Epidermal melanocyte (primary cell): ENCODE measurements around the gene SPOCK1.
"Not testable (repeated sequence)": the region's sequence is repeated elsewhere in the genome, so short reads cannot be mapped to it uniquely, and the experiment has no call there.

Experiments used
- DNase-seq: peaks from one replicate; pipeline ENCODE4 v3.0.0; 2011; ENCODE audit warnings: low spot score; ENCODE audit not compliant: insufficient read length

The SPOCK1 gene

DNA sequence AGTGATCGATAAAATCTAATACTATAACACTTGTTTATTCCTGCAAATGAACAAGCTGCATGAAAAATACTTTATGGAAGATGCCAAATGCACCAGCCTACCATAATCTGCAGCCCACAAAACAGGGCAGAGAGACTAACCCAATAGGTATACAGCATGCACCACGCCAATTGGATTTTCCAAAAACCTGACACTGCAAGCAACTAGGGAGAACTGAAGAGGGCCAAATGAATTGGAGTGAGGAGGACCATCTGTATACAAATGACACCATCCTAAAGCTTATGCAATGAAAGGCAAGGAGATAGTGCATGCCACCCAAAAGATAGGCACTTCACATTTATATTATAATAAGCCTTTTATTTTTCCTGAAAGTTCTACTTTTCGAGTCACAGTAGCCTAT is 100.4 kb downstream of the SPOCK1 start:
- no peak for DNase-seq

DNA sequence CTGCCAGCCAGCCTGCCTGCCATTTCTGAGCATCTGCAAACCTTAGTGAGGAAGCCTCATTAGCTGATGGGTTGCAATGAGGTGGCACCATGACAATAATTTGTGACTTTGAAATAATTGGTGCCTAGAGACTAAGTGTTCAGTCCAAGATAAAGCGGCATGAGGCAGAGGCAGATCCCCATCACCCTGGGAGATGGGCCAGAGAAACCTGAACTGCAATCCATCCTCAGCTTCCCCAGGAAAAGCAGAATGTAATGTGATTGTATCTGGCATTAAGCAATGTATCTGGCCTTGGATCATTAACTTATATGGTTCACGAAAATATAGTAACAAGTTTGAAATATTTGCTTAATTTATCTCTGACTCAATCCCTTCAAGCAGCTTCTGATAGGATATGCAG is 101.0 kb downstream of the SPOCK1 start:
- DNase-seq: no peak

DNA sequence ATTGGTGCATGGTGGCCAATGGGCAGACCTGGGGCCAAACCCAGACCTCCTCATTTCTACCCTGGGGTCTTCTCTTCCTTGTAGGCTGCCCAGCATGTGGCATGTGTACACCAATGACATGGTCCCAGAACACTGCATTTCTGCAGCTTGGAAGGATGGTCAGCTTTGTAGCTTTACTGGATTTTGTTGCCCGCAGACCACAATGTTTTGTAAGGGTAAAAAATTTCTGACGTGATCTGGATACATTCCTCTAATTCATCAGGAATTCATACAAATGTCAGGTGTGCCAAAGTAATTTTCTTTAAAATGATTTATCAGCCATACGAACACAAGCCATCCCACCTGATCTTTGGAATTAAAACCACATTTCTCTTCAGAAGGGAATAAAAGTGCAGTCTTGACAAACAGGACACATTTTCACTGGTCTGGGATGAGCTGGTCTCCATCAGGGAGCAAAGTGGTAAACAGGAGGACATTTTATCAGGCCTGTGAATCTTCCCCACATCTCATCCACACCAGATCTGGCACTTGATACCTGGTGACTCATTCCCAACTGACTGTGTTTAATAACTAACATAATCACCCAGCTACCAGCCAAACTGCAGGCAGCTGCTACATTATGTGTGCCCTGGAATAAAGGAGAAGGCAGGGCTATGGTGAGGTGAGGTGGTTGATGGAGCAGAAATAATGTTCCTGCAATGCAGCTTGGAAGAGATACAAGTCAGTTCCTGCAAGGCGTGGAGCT is 103.9 kb downstream of the SPOCK1 start:
- DNase-seq: no peak

DNA sequence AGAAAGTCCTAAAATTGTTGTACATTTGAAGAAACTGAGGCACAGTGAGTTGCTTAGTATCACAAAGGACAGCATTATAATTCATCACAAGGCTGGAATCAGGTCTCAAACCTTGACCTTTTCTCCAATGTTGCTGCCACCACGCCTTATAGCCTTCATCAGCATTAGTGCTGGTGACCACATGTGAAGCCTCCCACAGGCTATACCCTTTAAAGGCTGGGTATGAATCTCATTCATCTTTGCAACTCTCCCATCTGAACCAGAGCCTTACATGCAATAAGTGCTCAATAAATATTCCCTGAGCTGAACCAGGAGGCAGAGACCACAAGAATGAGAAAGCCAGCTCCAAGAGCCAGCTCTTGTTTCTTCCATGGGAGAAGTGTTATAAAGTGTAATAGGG is 104.7 kb downstream of the SPOCK1 start:
- no peak for DNase-seq

DNA sequence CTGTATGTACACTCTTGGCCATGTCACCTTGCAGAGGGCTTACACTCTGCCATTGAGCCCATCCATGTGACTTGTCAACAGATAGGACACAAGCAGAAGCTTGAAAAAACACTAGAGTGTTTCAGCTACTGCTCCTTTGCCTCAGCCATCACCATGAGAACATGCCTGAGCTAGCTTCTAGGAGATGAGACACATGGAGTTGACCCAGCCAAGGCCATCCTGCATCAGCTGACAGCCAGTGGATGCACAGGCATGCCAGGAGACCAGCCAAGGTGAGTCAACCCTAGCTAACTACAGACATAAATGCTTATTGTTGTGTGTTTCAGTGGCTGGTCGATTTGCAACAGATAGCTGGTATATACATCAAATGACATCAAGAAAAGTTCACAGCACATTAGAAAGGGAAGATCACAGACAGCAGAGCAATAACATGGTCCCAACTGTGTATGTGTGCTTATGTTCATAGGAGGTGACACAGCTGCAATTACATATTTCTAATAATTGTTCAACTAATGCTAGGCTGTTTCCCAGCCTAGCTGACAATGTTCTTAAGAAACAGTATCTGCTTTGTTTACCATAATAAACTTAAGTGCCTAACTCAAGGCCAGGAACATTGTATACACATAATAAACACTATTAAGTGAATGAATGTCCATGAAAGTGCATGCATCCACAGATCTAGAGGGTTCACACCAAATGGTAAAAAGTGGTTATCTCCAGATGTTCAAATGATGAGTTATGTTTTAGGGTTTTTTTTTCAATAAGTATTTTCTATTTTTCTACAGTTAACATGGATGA is 105.7 kb downstream of the SPOCK1 start:
- DNase-seq: no peak

DNA sequence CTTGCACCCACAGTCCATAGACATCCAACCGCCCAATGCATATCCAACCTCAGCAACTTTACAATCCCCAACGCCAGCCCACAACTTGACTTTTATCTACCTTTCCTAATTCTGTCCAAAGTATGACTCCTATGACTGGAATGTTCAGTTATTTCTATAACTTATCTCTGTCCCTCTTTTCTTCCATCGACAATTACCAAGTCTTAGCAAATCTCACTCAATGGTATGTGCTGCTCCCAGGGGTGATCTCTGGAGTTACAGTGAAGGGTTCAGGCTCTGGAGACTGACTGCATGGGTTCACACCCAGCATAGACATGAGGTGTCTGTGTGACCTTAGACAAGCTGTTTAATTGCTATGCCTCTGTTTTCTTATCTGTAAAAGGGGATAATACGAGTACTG is 106.9 kb downstream of the SPOCK1 start:
- no peak for DNase-seq

DNA sequence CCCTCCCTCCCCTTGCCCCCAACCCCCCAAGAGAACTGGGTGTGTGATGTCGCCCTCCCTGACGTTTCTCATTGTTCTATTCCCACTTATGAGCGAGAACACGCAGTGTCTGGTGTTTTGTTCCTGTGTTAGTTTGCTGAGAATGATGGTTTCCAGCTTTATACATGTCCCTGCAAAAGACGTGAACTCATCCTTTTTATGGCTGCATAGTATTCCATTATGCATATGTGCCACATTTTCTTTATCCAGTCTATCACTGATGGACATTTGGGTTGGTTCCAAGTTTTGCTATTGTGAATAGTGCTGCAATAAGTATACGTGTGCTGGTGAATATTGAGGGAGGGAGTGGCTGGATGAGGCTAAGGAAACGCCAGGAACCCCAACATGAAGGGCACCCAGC is 108.1 kb downstream of the SPOCK1 start:
- not testable (repeated sequence) for DNase-seq

DNA sequence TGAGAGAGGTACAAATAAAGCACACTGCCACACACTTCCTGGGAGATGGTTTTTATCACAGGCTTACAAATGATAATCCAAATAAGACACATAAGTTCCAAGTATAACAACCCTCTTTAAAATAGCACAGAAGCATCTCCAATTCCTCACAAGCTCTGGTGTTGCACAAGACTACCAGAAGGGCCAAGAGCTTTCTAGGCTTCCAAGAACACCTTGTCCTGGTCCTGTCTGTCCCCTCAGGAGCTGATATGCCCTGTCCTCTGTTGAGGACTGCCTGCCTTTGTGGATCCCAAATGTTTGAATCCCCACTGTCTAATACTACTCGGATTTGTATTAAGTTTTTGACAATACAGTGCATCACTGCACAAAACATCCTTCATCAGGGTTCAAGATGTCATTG is 110.1 kb downstream of the SPOCK1 start:
- DNase-seq: no peak

DNA sequence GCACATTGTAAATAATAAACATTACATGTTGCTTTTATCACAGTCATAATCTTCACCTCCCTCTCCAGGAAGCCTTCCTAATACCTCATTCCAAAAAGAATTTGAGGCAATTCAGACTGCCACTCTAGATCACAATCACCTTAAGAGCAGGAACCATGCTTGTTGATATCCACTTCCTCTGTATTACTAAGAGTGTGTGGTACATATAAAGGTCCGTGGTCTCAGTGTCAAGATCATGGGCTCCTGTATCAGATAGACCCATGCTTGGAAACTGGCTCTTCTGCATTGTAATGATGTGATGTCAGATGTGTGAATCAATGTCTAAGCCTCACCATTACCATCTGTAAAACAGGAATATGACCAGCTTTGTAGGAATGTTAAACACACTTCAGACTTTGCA is 114.1 kb downstream of the SPOCK1 start:
- no peak for DNase-seq

DNA sequence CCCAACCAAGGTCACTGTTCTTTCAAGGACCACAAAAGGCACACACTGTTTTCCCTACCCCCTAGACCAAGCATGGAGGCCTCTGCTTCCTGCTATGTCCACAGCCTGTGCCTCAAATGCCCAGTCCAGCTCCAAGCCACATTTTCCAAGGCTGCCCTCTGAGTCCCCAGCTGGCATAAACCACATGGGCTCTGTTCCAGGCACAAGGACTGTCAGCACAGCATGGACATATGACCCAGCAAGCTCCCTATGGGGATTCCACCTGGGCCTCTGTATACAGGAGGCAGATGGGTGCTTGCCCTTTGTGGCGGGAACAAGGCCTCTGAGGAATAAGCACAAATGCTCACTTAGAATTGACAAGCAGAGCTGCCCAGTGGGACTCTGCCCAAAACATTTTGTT is 115.2 kb downstream of the SPOCK1 start:
- no peak for DNase-seq

DNA sequence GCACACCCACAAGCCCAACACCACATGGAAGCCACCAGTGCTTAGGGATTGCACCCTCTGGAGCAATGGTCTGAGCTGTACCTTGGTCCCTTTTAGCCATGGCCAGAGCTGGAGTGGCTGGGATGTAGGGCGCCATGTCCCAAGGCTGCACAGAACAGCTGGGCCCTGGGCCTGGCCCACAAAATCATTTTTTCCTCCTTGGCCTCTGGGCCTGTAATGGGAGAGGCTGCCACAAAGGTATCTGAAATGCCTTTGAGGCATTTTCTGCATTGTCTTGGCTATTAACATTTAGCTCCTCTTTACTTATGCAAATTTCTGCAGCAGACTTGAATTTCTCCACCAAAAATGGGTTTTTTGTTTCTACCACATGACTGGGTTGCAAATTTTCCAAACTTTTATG is 117.6 kb downstream of the SPOCK1 start:
- DNase-seq: no peak

DNA sequence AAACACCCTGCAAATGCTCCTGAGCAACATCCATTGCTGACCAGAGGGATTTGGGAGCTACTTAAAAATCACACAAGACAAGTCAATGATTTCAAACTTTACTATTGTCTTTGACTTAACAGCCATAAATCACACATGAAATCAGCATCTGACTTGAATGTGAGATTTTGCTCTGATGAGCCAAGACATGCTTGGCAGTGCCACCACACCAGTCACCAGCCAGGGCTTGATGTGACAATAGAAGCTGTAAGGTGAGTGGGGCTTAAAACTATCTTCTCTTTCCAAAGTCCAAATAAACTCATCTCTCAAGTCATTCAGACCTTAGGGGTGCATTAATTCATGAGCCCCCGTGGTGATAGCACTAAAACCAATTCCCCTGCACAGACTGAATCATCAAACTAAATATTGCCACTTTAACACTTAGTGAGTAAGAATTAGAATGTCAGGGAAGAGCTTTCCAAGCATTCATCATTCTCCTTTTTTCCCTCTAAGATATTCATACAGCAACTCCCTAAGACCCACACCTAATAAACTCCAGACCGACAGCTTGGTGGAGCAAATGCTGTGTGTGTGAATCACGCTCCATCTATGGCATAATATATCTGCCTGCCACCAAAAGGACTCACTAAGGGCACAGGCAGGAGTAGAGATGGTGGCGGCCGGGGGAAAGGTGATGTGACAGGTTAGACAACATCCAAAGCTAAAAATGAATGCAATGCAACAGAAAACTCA is 119.4 kb downstream of the SPOCK1 start:
- DNase-seq: no peak

DNA sequence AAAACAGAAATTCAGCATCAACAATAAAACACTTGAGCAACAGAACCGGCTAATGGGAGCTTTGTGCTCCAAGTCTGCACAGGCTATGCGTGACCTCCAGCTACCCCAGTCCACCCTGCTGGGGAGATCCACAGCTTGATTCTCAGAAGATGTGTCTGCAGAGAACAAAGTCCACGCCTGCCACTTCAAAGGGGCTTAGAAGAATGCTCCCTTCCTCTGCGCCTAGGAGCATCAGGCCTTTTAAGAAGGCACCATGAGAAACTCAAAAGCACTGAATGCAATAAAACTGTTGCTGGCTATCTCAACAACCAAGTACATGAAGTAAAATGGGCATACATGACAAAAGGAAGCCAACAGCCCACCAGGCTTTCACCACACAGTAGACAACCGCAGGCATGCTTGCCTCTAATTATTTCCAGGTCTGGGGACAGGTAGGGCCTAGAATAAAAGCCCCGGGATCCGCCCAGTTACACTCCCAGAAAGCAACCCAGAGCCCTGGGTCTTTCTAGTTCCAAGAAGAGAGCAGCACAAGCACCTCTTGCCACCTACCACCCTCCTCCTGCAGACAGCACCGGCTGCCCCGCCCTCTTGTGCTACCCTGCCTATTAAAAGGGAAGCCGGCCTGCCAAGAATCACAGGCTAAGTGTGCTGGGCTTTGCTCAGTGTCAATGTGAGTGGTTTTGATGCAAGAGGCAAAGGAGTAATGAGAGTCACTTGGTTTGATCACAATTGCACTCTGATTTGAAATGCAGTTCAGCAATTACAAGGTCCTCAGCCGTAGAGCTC is 123.2 kb downstream of the SPOCK1 start:
- DNase-seq: no peak

DNA sequence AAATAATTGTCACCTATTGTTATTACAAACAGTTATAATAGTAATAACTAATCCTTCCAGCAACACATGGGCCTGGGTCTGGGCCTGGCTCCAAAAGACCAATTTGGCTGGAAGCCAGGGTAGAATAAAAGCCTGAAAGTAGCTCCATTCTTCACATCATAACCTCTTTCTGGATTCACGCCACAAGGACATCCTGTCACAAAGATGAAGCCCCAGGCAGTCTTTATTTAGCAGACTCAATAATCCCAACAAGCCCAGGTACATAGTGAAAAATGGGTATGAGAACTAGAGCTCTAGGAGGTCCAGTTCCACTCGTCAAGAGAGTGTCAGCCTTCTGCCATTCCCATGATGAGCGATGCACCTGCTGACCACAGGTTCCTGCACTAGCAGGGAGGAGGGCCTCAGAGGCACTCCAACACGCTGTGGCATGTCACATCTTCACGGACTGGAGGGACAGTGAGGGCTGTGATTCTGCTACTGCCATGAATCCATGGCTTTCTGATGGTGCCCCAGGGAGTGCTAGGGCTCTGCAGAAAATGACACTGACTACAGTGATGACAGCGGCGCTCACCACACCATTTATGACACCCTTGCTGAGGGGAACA is 124.9 kb downstream of the SPOCK1 start:
- no peak for DNase-seq

DNA sequence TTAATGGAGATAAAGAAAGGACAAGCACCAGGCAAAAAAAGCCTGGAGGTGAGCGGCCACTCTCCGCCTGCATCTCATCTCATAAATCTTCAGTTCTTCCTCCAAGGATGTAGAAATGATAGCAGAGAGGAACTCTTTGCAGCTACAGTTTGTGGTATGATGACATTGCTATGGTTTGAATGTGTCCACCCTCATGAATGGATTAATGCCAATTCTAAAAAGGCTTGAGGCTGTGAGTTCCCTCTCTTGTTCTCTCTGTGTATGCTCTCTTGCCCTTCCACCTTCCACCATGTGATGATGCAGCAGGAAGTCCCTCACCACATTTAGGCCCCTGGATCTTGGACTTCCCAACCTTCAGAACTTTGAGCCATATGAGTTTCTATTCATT is 126.4 kb downstream of the SPOCK1 start:
- DNase-seq: no peak

DNA sequence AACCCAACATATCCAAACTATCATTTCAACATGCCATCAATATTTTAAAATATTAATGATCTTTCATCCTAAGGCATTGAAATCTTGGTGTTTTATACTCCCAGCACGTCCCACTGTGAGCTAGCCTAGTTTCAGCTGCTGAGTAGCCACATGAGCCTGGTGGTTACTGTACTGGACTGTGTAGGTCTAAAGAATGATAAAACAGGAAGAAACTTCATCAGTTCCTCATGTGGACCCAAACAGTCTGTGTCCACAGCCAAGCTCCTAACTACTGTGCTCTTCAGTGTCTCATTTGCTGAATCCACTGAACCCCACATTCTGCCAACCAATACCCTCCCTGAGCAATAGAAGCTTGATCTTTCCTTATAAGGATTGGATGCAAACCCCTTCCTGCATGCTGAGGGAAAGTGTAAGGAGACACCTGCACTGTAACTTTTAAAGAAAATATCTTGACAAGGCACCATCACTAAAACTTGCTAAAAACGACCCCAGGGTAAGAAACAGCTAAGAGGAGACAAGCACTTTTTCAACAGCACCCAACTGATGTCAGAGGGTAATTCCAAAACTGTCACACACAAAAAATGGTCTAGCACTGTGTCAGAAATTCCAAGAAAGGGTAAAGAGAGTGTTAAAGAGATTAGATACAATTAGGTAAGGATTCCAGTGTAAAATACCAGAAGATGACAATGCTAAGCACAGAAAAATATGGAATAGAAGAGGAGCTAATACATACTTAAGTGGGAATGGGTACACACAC is 126.9 kb downstream of the SPOCK1 start:
- DNase-seq: no peak

DNA sequence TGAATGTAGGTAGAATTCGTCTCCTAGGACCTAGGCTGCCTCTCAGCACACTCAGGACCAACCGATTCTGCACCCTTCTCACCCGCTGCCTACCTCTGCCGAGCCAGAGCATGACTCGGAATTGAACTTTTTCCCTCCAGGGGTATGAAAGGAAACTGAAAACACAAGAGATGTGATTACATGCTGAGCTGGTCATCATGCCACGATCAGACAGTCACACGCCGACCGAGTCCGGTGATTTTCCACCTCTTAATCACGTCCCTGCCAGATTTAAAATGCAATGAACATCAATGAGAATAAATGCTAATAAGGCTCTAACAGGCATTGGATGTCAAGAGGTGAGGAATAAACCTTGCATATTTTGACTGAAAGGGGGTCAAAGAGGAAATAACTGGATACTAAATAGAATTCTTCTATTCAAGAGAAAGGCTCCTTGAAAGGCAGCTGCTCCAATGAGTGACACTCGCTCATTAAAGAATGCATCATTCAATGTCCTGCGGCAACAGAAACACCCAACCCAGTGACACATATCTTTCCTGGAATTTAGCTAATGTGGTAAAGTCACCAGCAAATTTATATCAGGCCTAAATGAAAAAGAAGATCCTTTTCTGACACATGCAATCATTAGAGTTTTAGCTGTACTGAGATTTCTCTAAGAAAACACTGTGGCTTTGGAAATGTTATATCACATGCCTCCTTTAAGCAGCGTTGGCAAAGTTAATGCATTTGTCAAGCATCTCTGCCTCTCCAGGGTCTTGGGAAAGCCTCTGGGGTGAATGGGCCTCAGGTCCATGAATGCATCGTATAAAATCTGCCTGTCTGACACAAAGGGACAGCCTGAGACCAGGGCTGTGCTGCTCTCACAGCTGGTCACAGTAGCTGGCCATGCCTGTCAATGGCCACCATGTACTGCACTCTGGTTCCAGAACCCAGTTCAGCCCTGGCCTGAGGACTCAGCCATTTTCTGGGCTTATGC is 128.7 kb downstream of the SPOCK1 start:
- no peak for DNase-seq

DNA sequence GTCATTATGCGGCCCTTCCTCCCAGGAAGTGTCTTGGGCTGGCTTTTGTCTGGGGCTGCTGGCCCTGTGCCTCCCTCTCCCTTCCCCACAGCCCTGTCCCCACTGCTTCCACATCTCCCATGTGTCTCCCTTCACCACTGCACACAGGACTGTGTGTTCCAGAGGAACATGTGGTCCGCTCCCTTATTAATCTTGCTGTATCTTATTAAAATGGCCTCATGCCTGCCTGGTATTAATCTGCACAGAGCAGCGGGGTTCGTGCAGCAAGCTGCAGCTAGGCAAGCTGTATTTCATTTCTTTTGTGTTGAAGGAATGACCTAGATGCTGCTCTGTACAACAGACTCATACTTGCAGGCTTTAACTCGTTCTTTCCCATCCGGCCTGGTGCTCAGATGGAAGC is 130.5 kb downstream of the SPOCK1 start:
- DNase-seq: no peak

DNA sequence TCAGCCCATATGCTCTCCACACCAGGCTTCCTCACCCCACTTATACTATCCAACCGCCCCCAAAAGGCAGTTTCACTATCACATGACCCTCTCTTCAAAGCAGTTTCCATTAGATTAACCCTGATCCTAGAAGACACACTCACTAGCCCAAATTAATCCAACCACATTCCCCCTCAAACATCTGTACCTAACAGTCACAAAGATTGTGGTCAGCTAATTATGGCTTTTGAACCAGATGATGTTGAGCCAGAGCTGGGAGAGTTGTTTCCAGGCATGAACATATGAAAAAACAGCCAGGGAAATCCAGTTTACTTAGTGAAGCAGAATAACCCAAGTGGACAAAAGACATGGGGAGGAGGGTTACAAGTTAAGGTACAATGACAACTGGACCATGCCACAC is 131.2 kb downstream of the SPOCK1 start:
- DNase-seq: no peak
